ENCODE data around the gene BRINP1. TPM values are rescaled to one million over a fixed set of nuclear protein-coding genes. Genes with fewer than 3 reads are reported as not detected.

BRINP1 gene
- total RNA-seq, result not detected

GRCh38 chr9:119368681-119369581 is at the start of gene BRINP1:
Gene BRINP1 (minus strand): TSS chr9:119369435. CDS start chr9:119313355, 56,080 bp downstream.

All from activated naive CD4-positive, alpha-beta T cell treated with anti-CD3 and anti-CD28 coated beads, Interleukin-2, amount 10 ng/mL, durations not matched to agents 5 hours and 36 hours (primary cell).